H9 (cell line): ENCODE results near the gene DPPA4. TPM values are rescaled to one million over a fixed set of nuclear protein-coding genes. Genes with fewer than 3 reads are reported as not detected.
A peak's percentile ranks its signal among the peaks of the same experiment; 100 is the strongest.

ENCODE experiments used
- DNase-seq: peaks from one replicate; pipeline ENCODE4 v3.0.0-alpha.2; 2017
- H2AFZ ChIP-seq: one replicate; pipeline ENCODE4 v1.6.1; 2013; ENCODE audit warnings: mild to moderate bottlenecking, low read length, control low read depth, moderate library complexity
- H2AK5ac ChIP-seq: 2 replicates; pipeline ENCODE4 v1.6.1; 2013; ENCODE audit warnings: low read length, control low read depth, mixed read lengths; ENCODE audit not compliant: insufficient read length
- H2BK120ac ChIP-seq: one replicate; pipeline ENCODE4 v1.6.1; 2013; ENCODE audit warnings: low read depth, mild to moderate bottlenecking, low read length, control low read depth, inconsistent platforms; ENCODE audit not compliant: poor library complexity, severe bottlenecking
- H2BK12ac ChIP-seq: 2 replicates; pipeline ENCODE4 v1.6.1; 2013; ENCODE audit warnings: low read length, control low read depth, mixed read lengths, low read depth; ENCODE audit not compliant: insufficient read length
- H2BK15ac ChIP-seq: 2 replicates; pipeline ENCODE4 v1.6.1; 2013; ENCODE audit warnings: low read depth, low read length, control low read depth
- H2BK20ac ChIP-seq: one replicate; pipeline ENCODE4 v1.6.1; 2013; ENCODE audit warnings: low read depth, mild to moderate bottlenecking, low read length, control low read depth, inconsistent platforms; ENCODE audit not compliant: poor library complexity, severe bottlenecking
- H2BK5ac ChIP-seq: 2 replicates; pipeline ENCODE4 v1.6.1; 2013; ENCODE audit warnings: low read length, control low read depth, mixed read lengths; ENCODE audit not compliant: insufficient read length
- H3K14ac ChIP-seq: 2 replicates; pipeline ENCODE4 v1.6.1; 2013; ENCODE audit warnings: low read length, control low read depth; ENCODE audit not compliant: insufficient read depth
- H3K18ac ChIP-seq: 2 replicates; pipeline ENCODE4 v1.6.1; 2013; ENCODE audit warnings: low read depth, mild to moderate bottlenecking, mixed read lengths, low read length, control low read depth; ENCODE audit not compliant: insufficient read length
- H3K23ac ChIP-seq: 2 replicates; pipeline ENCODE4 v1.6.1; 2013; ENCODE audit warnings: low read length, control low read depth, mixed read lengths, low read depth; ENCODE audit not compliant: insufficient read length
- H3K23me2 ChIP-seq: 2 replicates; pipeline ENCODE4 v1.6.1; 2013; ENCODE audit warnings: low read depth, mild to moderate bottlenecking, mixed read lengths, low read length, control low read depth; ENCODE audit not compliant: insufficient read length, poor library complexity, severe bottlenecking
- H3K27ac ChIP-seq: 2 replicates; pipeline ENCODE4 v1.5.1; 2013; ENCODE audit warnings: low read length, control low read depth, mixed read lengths, low read depth; ENCODE audit not compliant: insufficient read length
- H3K27me3 ChIP-seq: 2 replicates; pipeline ENCODE4 v1.6.1; 2013; ENCODE audit warnings: low read length, control low read depth, inconsistent platforms; ENCODE audit not compliant: insufficient read depth
- H3K4ac ChIP-seq: 2 replicates; pipeline ENCODE4 v1.6.1; 2013; ENCODE audit warnings: low read depth, mild to moderate bottlenecking, control low read depth, inconsistent platforms, low read length, moderate library complexity
- H3K4me1 ChIP-seq: 2 replicates; pipeline ENCODE4 v1.6.1; 2013; ENCODE audit warnings: low read length, control low read depth, inconsistent platforms; ENCODE audit not compliant: insufficient read depth
- H3K4me2 ChIP-seq: 2 replicates; pipeline ENCODE4 v1.6.1; 2013; ENCODE audit warnings: low read length, control low read depth, mixed read lengths; ENCODE audit not compliant: insufficient read length, insufficient read depth
- H3K56ac ChIP-seq: 2 replicates; pipeline ENCODE4 v1.6.1; 2013; ENCODE audit warnings: low read depth, mild to moderate bottlenecking, mixed read lengths, low read length, control low read depth; ENCODE audit not compliant: insufficient read length
- H3K79me1 ChIP-seq: 2 replicates; pipeline ENCODE4 v1.6.1; 2013; ENCODE audit warnings: low read depth, mild to moderate bottlenecking, moderate library complexity, low read length, control low read depth, inconsistent platforms; ENCODE audit not compliant: insufficient read depth, poor library complexity, severe bottlenecking
- H3K79me2 ChIP-seq: 2 replicates; pipeline ENCODE4 v1.6.1; 2013; ENCODE audit warnings: low read length, control low read depth, inconsistent platforms; ENCODE audit not compliant: insufficient read depth
- H3K9ac ChIP-seq: 2 replicates; pipeline ENCODE4 v1.6.1; 2013; ENCODE audit warnings: low read length, control low read depth, mixed read lengths; ENCODE audit not compliant: insufficient read length; ENCODE audit errors: extremely low read depth
- H3K9me3 ChIP-seq: one replicate; pipeline ENCODE4 v1.6.1; 2013; ENCODE audit warnings: low read depth, low read length, inconsistent platforms; ENCODE audit not compliant: control insufficient read depth
- H3T11ph ChIP-seq: one replicate; pipeline ENCODE4 v1.6.1; 2013; ENCODE audit warnings: mild to moderate bottlenecking, low read length, control low read depth, inconsistent platforms
- H4K20me1 ChIP-seq: one replicate; pipeline ENCODE4 v1.6.1; 2013; ENCODE audit not compliant: control insufficient read depth, insufficient read length, insufficient read depth
- H4K5ac ChIP-seq: 2 replicates; pipeline ENCODE4 v1.6.1; 2013; ENCODE audit warnings: low read depth, mild to moderate bottlenecking, mixed read lengths, low read length, control low read depth; ENCODE audit not compliant: insufficient read length
- H4K8ac ChIP-seq: replicated peaks from 2 replicates; pipeline ENCODE4 v1.6.1; 2013; ENCODE audit warnings: low read length, control low read depth, mixed read lengths, low read depth; ENCODE audit not compliant: insufficient read length
- H4K91ac ChIP-seq: 2 replicates; pipeline ENCODE4 v1.6.1; 2013; ENCODE audit warnings: low read depth, mild to moderate bottlenecking, moderate library complexity, mixed read lengths, low read length, control low read depth; ENCODE audit not compliant: insufficient read length
- H3K27ac Mint-ChIP-seq, 3 experiments: 2 replicates in 2 of 3; 3 replicates in 1 of 3; pipeline ENCODE4 v1.8.0; 2020 to 2021; ENCODE audit warnings: mixed read lengths in 3 of 3, mild to moderate bottlenecking in 1 of 3, moderate library complexity in 1 of 3
- H3K27me3 Mint-ChIP-seq: 2 replicates; pipeline ENCODE4 v1.8.0; 2021; ENCODE audit warnings: low read depth, mild to moderate bottlenecking, moderate library complexity, mixed read lengths
- H3K36me3 Mint-ChIP-seq, 3 experiments: 2 replicates in 2 of 3; 3 replicates in 1 of 3; pipeline ENCODE4 v1.8.0; 2020 to 2021; ENCODE audit warnings: low read depth in 3 of 3, mixed read lengths in 3 of 3; ENCODE audit not compliant: insufficient read depth in 1 of 3
- H3K4me1 Mint-ChIP-seq, 2 experiments: 2 replicates each; pipeline ENCODE4 v1.8.0; 2020; ENCODE audit warnings: mixed read lengths in 2 of 2
- H3K4me3 Mint-ChIP-seq, 2 experiments: 2 replicates in 1 of 2; 3 replicates in 1 of 2; pipeline ENCODE4 v1.8.0; 2020 to 2021; ENCODE audit warnings: mild to moderate bottlenecking in 2 of 2, mixed read lengths in 2 of 2, moderate library complexity in 1 of 2
- H3K9me3 Mint-ChIP-seq, 2 experiments: 2 replicates in 1 of 2; 3 replicates in 1 of 2; pipeline ENCODE4 v1.8.0; 2020; ENCODE audit warnings: mild to moderate bottlenecking in 2 of 2, mixed read lengths in 2 of 2, moderate library complexity in 1 of 2
- WGBS: extraction: QIAGEN DNeasy Blood & Tissue Kit; methylation state at CpG from one replicate; pipeline ENCODE4 v1.1.7; 2013; ENCODE audit warnings: missing lambda C conversion rate, low lambda C conversion rate, mixed read lengths; ENCODE audit not compliant: insufficient read length; ENCODE audit errors: extremely low coverage; 5-methylcytosine and 5-hydroxymethylcytosine counted together
- total RNA-seq: library from RNA; stranded (reverse); gene quantifications from 2 replicates; pipeline ENCODE4 v1.2.1, GENCODE V29; 2021
- TF ChIP-seq, protein P1 (sequence below): fragments of 200-600 bp; sonication (generic); conservative IDR thresholded peaks from 3 replicates; pipeline ENCODE4 v1.8.0; 2021; ENCODE audit warnings: antibody characterized with exemption, mild to moderate bottlenecking

DPPA4 gene
- total RNA-seq, 1 experiment from 2014 or later = 821 TPM

DNA sequence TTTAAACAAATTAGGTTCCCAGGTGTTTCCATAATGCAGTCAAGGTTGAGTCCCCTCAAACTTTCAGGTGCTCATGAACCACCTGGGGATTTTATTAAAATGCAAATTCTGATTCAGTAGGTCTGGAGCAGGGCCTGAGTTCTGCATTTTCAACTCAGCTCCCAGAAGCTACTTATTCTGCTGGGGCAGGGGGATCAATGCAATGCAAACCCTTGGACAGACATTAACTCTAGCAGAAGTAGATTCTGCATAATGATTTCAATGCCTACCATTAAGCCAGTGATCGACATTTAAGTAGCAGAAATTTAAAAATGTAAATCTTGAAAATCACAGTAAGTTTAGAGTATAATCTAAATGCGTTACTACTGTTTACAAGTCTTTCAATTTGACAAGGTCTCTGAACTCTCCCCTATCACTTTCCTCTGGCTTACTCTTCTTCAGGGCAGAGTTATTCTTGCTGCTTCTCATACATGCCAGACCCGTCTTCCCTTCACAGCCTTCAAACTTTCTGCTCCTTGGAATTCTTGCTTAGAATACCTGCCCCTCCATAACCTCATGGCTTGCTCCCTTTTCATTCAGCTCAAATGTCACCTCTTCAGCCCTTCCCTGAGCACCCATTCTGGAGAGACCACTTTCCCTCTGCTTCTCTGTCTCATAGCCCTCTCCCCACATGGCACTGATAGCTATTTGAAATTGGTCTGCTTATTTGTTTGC is 19.3 kb upstream of the DPPA4 start:
- Histone ChIP-seq H3K9me3 (no peaks in the 10 kb centered on the region), H3K14ac (no peak overlapping the region), H3K4ac (no peak overlapping the region), H3K23me2 (peaks cover 3% of the 10 kb centered on the region), H2AFZ (no peak overlapping the region), H2BK20ac (no peak overlapping the region), H2BK5ac (no peak overlapping the region), H3K23ac (no peak overlapping the region), H4K5ac (no peak overlapping the region), H3K18ac (no peak overlapping the region), H3K4me2 (peak overlapping the region; percentile 49), H4K8ac (no peak overlapping the region), H4K20me1 (no peaks in the 10 kb centered on the region), H3K27me3 (no peaks in the 10 kb centered on the region), H2BK15ac (no peak overlapping the region), H3K79me2 (peaks cover 3% of the 10 kb centered on the region; the same call in 1 of the 2 replicates), H3K9ac (no peak overlapping the region), H2BK120ac (no peak overlapping the region), H3T11ph (no peak overlapping the region), H3K27ac (peak overlapping the region; percentile 96), H3K4me1 (peaks cover 15% of the 10 kb centered on the region), H2BK12ac (no peak overlapping the region), H2AK5ac (no peak overlapping the region), H3K79me1 (no peaks in the 10 kb centered on the region), H4K91ac (no peak overlapping the region), H3K56ac (no peak overlapping the region)
- Mint-ChIP-seq H3K9me3 (no peaks in the 10 kb centered on the region), H3K27me3 (no peaks in the 10 kb centered on the region), H3K4me1 (peaks cover 47 to 54% of the 10 kb centered on the region in 2 experiments), H3K36me3 (peaks cover 9 to 21% (median 13%) of the 10 kb centered on the region in 3 experiments), H3K4me3 (peak overlapping the region; percentile 46 to 75), H3K27ac (peak overlapping the region; percentile 81 to 98 (median 96))
- TF ChIP-seq, protein P1, sequence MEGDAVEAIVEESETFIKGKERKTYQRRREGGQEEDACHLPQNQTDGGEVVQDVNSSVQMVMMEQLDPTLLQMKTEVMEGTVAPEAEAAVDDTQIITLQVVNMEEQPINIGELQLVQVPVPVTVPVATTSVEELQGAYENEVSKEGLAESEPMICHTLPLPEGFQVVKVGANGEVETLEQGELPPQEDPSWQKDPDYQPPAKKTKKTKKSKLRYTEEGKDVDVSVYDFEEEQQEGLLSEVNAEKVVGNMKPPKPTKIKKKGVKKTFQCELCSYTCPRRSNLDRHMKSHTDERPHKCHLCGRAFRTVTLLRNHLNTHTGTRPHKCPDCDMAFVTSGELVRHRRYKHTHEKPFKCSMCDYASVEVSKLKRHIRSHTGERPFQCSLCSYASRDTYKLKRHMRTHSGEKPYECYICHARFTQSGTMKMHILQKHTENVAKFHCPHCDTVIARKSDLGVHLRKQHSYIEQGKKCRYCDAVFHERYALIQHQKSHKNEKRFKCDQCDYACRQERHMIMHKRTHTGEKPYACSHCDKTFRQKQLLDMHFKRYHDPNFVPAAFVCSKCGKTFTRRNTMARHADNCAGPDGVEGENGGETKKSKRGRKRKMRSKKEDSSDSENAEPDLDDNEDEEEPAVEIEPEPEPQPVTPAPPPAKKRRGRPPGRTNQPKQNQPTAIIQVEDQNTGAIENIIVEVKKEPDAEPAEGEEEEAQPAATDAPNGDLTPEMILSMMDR = no peak
- no peak for DNase-seq
- no CpG with 5 or more reads among the region's 3 CpGs for WGBS
